ENCODE measurements around the gene PRKCE. TPM values are rescaled to one million over a fixed set of nuclear protein-coding genes. Genes with fewer than 3 reads are reported as not detected.

PRKCE gene
- total and polyA plus RNA-seq, 2 of the 8 experiments (the other 6 are each of a cell fraction or from before 2014, with no cell fraction given) = 0.54 to 2.1 TPM

- H3K9me3 ChIP-seq (ENCODE audit: insufficient read depth in 2 of 2, low read depth in 1 of 2, low read length in 1 of 2) = peaks cover 0 to 11% of the 10 kb centered on the region in 2 experiments; a peak in 2 of 4 replicates
- DNase-seq (ENCODE audit: low read depth in 1 of 2, low spot score in 2 of 2) = no peak
- H2BK5ac ChIP-seq (ENCODE audit: low read depth, low read length) = no peak overlapping the region
- no peak overlapping the region for H3K14ac ChIP-seq (ENCODE audit: insufficient read length)
- H3K23me2 ChIP-seq (ENCODE audit: low read depth, low read length) = no peaks in the 10 kb centered on the region
- no peaks in the 10 kb centered on the region for H3K79me2 ChIP-seq (ENCODE audit: control insufficient read depth in 1 of 2, insufficient read depth in 2 of 2, low read length in 2 of 2)
- H2AK5ac ChIP-seq (ENCODE audit: low read depth, low read length) = no peak overlapping the region
- H2BK20ac ChIP-seq (ENCODE audit: low read length) = no peak overlapping the region
- H4K20me1 ChIP-seq (replicated peaks in 1 of 2; ENCODE audit: control insufficient read depth in 1 of 2, insufficient read depth in 2 of 2, low read length in 2 of 2) = no peaks in the 10 kb centered on the region
- H2BK12ac ChIP-seq (ENCODE audit: low read depth, low read length) = no peak overlapping the region
- H3K23ac ChIP-seq (ENCODE audit: insufficient read length) = no peak overlapping the region
- no peak overlapping the region for H3K56ac ChIP-seq (replicated peaks; ENCODE audit: insufficient read length, low read depth, low read length)
- no peak overlapping the region for H3K4me2 ChIP-seq (ENCODE audit: insufficient read depth in 1 of 2, low read depth in 2 of 2, low read length in 2 of 2)
- H3K27me3 ChIP-seq (replicated peaks in 1 of 4; ENCODE audit: control insufficient read depth in 3 of 4, extremely low read depth in 1 of 4, insufficient read depth in 3 of 4, low read length in 3 of 4) = no peaks in the 10 kb centered on the region
- POLR2A ChIA-PET (ENCODE audit: partially characterized antibody) = no interaction called here
- no peak overlapping the region for H2BK120ac ChIP-seq (replicated peaks; ENCODE audit: low read depth, low read length)
- no peak overlapping the region for H3K9ac ChIP-seq (replicated peaks in 1 of 4; ENCODE audit: extremely low read depth in 1 of 4, low read depth in 3 of 4, low read length in 3 of 4)
- no peak overlapping the region for H4K8ac ChIP-seq (ENCODE audit: extremely low read depth, insufficient read depth, low read length)
- no peaks in the 10 kb centered on the region for H3K4me1 ChIP-seq (replicated peaks in 1 of 4; ENCODE audit: control insufficient read depth in 3 of 4, insufficient read depth in 4 of 4, low read length in 3 of 4)
- no peak overlapping the region for H3K27ac ChIP-seq (ENCODE audit: low read depth, low read length)
- no peaks in the 10 kb centered on the region for H3K36me3 ChIP-seq (ENCODE audit: control insufficient read depth in 2 of 4, insufficient read depth in 4 of 4, low read length in 3 of 4)
- no peak overlapping the region for H4K5ac ChIP-seq (ENCODE audit: insufficient read length, low read depth, low read length)
- no peak overlapping the region for H3K18ac ChIP-seq (ENCODE audit: extremely low read depth, low read length)
- H4K91ac ChIP-seq (replicated peaks; ENCODE audit: insufficient read length, low read length) = no peak overlapping the region
- FAIRE-seq = no peak
- H3K4me3 ChIP-seq (ENCODE audit: extremely low read depth in 1 of 4, insufficient read depth in 2 of 4, low read depth in 3 of 4, low read length in 4 of 4) = no peak overlapping the region
- H3K4ac ChIP-seq (replicated peaks; ENCODE audit: insufficient read length, low read depth, low read length) = no peak overlapping the region
- CTCF ChIA-PET (ENCODE audit: partially characterized antibody) = no interaction called here
- H2BK15ac ChIP-seq (ENCODE audit: low read length) = no peak overlapping the region
- H3K79me1 ChIP-seq (ENCODE audit: low read depth, low read length) = no peaks in the 10 kb centered on the region
- H2AFZ ChIP-seq (ENCODE audit: low read length) = no peak overlapping the region
- TF ChIP-seq PHF8 (conservative IDR thresholded peaks at IDR 0.05; ENCODE audit: low read depth, low read length) (no peak), SP4 (IDR thresholded peaks at IDR 0.05; ENCODE audit: low read length) (no peak), KDM1A (IDR thresholded peaks at IDR 0.05; ENCODE audit: borderline replicate concordance, low read length) (no peak), TEAD4 (IDR thresholded peaks at IDR 0.05; ENCODE audit: low read depth, low read length) (no peak), POLR2AphosphoS5 (IDR thresholded peaks at IDR 0.05; ENCODE audit: low read depth, low read length) (no peak), SP1 (IDR thresholded peaks at IDR 0.05; ENCODE audit: low read depth, low read length) (no peak), KDM5A (IDR thresholded peaks at IDR 0.05; ENCODE audit: low read length) (no peak), BRCA1 (IDR thresholded peaks at IDR 0.05; ENCODE audit: low read depth, low read length) (no peak), EZH2 (IDR thresholded peaks at IDR 0.05; ENCODE audit: low read depth, low read length, severe bottlenecking) (no peak), EGR1 (IDR thresholded peaks at IDR 0.05; ENCODE audit: borderline replicate concordance, low read depth, low read length) (no peak), POU5F1 (IDR thresholded peaks at IDR 0.05; ENCODE audit: low read depth, low read length) (no peak), NRF1 (IDR thresholded peaks at IDR 0.05; ENCODE audit: low read depth, low read length) (no peak), GABPA (IDR thresholded peaks at IDR 0.05; ENCODE audit: borderline replicate concordance, insufficient read depth, low read length) (no peak)
- TF ChIP-seq, protein P1, sequence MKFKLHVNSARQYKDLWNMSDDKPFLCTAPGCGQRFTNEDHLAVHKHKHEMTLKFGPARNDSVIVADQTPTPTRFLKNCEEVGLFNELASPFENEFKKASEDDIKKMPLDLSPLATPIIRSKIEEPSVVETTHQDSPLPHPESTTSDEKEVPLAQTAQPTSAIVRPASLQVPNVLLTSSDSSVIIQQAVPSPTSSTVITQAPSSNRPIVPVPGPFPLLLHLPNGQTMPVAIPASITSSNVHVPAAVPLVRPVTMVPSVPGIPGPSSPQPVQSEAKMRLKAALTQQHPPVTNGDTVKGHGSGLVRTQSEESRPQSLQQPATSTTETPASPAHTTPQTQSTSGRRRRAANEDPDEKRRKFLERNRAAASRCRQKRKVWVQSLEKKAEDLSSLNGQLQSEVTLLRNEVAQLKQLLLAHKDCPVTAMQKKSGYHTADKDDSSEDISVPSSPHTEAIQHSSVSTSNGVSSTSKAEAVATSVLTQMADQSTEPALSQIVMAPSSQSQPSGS (IDR thresholded peaks at IDR 0.05; ENCODE audit: low read length) = no peak
- TF ChIP-seq, protein P2, sequence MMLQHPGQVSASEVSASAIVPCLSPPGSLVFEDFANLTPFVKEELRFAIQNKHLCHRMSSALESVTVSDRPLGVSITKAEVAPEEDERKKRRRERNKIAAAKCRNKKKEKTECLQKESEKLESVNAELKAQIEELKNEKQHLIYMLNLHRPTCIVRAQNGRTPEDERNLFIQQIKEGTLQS (IDR thresholded peaks at IDR 0.05; ENCODE audit: insufficient read depth, low read depth, low read length) = no peak
Measured at GRCh38 chr2:45830322-45830721, 178.8 kb downstream of the PRKCE start.
